ENCODE data around the gene HLF.

DNA sequence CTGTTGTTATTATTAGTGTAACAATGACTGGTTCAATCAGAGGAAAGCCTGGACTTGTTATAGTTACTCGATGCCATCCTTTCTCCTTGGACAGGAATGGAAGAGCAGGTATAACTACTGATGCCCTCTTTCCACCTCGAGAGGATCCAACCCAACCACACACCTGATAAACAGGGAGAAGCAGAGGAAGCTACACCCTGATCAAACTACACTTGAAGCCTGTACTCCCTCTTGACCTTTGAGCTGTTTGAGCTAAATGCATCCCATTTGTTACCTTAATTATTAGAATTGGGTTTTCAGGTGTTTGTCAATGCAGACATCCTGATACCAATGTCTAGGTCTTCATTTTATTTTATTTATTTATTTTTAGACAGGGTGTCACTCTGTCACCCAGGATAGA is 23.7 kb upstream of the HLF start:
- TF ChIP-seq, protein P1, sequence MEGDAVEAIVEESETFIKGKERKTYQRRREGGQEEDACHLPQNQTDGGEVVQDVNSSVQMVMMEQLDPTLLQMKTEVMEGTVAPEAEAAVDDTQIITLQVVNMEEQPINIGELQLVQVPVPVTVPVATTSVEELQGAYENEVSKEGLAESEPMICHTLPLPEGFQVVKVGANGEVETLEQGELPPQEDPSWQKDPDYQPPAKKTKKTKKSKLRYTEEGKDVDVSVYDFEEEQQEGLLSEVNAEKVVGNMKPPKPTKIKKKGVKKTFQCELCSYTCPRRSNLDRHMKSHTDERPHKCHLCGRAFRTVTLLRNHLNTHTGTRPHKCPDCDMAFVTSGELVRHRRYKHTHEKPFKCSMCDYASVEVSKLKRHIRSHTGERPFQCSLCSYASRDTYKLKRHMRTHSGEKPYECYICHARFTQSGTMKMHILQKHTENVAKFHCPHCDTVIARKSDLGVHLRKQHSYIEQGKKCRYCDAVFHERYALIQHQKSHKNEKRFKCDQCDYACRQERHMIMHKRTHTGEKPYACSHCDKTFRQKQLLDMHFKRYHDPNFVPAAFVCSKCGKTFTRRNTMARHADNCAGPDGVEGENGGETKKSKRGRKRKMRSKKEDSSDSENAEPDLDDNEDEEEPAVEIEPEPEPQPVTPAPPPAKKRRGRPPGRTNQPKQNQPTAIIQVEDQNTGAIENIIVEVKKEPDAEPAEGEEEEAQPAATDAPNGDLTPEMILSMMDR (conservative IDR thresholded peaks at IDR 0.05): no peak
- TF ChIP-seq EZH2 (IDR thresholded peaks at IDR 0.05; ENCODE audit: low read depth): no peak

All from PC-9 (cell line).